Upper lobe of left lung (tissue), 6 donors: Measurements from ENCODE around the gene PCSK1. TPM values are rescaled to one million over a fixed set of nuclear protein-coding genes. Genes with fewer than 3 reads are reported as not detected.

Experiments used
- ATAC-seq, 2 donors: fragments of 200-7000 bp; cut with Tn5 transposase; one replicate each; pipeline ENCODE4 v1.9.1; 2022; ENCODE audit warnings: mild to moderate bottlenecking in 2 of 2, moderate library complexity in 2 of 2; ENCODE audit not compliant: low FRiP score in 2 of 2
- DNase-seq, 2 donors: peaks; one replicate each; pipeline ENCODE4 v3.0.0-alpha.2; 2019 to 2020
- H3K27ac ChIP-seq, 4 donors: fragments of 200-600 bp; sonication (generic); one replicate each; pipeline ENCODE4 v1.5.1; 2016 to 2019
- H3K27me3 ChIP-seq, 4 donors: fragments of 200-600 bp; sonication (generic); one replicate each; pipeline ENCODE4 v1.5.1; 2017 to 2019
- H3K36me3 ChIP-seq, 4 donors: fragments of 200-600 bp; sonication (generic); one replicate each; pipeline ENCODE4 v1.5.1; 2016 to 2019
- H3K4me1 ChIP-seq, 4 donors: fragments of 200-600 bp; sonication (generic); one replicate each; pipeline ENCODE4 v1.5.1; 2018 to 2019
- H3K4me3 ChIP-seq, 4 donors: fragments of 200-600 bp; sonication (generic); one replicate each; pipeline ENCODE4 v1.5.1; 2017 to 2019; ENCODE audit warnings: mild to moderate bottlenecking in 2 of 4, moderate library complexity in 1 of 4
- H3K9me3 ChIP-seq, 4 donors: fragments of 200-600 bp; sonication (generic); one replicate each; pipeline ENCODE4 v1.5.1; 2018 to 2019
- CTCF ChIP-seq, 6 experiments: fragments of 450-650 bp in 4 of 6; fragments of 200-600 bp in 2 of 6; sonication (generic) in 2 of 6; IDR thresholded peaks; one replicate each; pipeline ENCODE4 v1.5.1; 2016 to 2019; ENCODE audit warnings: antibody characterized with exemption in 6 of 6
- EP300 ChIP-seq, 4 donors: sonication (generic); formaldehyde crosslinking; IDR thresholded peaks; one replicate each; pipeline ENCODE4 v1.5.1; 2017; ENCODE audit warnings: antibody characterized with exemption in 4 of 4, control low read depth in 2 of 4
- POLR2A ChIP-seq, 4 donors: fragments of 450-650 bp; IDR thresholded peaks; one replicate each; pipeline ENCODE4 v1.5.1; 2016 to 2017; ENCODE audit warnings: antibody characterized with exemption in 4 of 4, mild to moderate bottlenecking in 2 of 4
- POLR2AphosphoS5 ChIP-seq, 2 donors: sonication (generic); formaldehyde crosslinking; IDR thresholded peaks; one replicate each; pipeline ENCODE4 v1.5.1; 2017; ENCODE audit warnings: antibody characterized with exemption in 2 of 2
- WGBS, 2 donors: methylation state at CpG; one replicate each; pipeline ENCODE4 v1.1.5; 2017 to 2018; 5-methylcytosine and 5-hydroxymethylcytosine counted together
- total RNA-seq, 6 donors: library from RNA; depleted of rRNA in 4 of 6; stranded (reverse); fragments of >200 nt in 4 of 6; gene quantifications; one replicate each; pipeline versions ENCODE4 v1.1.0 to v1.2.1, GENCODE V29; 2016 to 2021
- donor health status: DM: no; HTN: no; CAD: no; lungs with moderate emphysema.
- donor health status: DM: no; HTN: yes; CAD: no; lungs with severe emphysema.

Gene PCSK1
- total RNA-seq, 6 donors from 2014 or later, result 0.20 to 0.79 (median 0.24) TPM; not detected in 3

- DNase-seq, result no peak
- TF ChIP-seq EP300 (IDR thresholded peaks at IDR 0.05), result no peak
- no peak for TF ChIP-seq POLR2A (IDR thresholded peaks at IDR 0.05)
- TF ChIP-seq POLR2AphosphoS5 (IDR thresholded peaks at IDR 0.05), result no peak
- TF ChIP-seq CTCF (IDR thresholded peaks at IDR 0.05), result no peak
- no peak overlapping the region for H3K4me3 ChIP-seq
- H3K9me3 ChIP-seq, result no peaks in the 10 kb centered on the region
- H3K36me3 ChIP-seq, result no peaks in the 10 kb centered on the region
- H3K4me1 ChIP-seq, result no peaks in the 10 kb centered on the region
- no peaks in the 10 kb centered on the region for H3K27me3 ChIP-seq
- 78 to 80% methylated on average over 2 of the region's 2 CpGs for WGBS, 2 donors
- H3K27ac ChIP-seq, result no peak overlapping the region
- no peak for ATAC-seq
These were observed 41.1 kb downstream of the PCSK1 start for GRCh38 chr5:96391921-96392320.

DNA sequence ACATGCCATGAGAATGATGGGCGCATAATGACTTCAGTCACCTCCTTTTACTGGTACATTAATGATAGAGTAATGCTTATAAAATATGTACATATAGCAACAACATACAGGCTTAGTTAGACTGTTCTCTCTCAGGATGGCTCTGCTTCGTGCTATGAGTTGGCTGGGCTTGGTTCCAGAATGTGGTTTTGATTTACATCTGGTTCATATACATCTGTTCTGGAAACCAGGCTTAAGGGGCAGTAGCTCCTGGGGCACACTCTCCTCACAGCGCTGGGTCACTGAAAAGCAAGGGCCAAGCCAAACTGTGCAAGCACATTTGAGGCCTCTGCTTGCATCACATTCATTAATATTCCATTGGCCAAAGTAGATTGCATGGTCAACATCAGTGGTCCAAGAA lies 44.9 kb downstream of the PCSK1 start:
- Histone ChIP-seq H3K36me3 (no peaks in the 10 kb centered on the region), H3K4me1 (no peaks in the 10 kb centered on the region), H3K27me3 (no peaks in the 10 kb centered on the region), H3K27ac (no peak overlapping the region), H3K9me3 (no peaks in the 10 kb centered on the region), H3K4me3 (no peak overlapping the region)
- 72 to 78% methylated on average over 3 of the region's 3 CpGs for WGBS, 2 donors
- ATAC-seq, result no peak
- no peak for TF ChIP-seq CTCF (IDR thresholded peaks at IDR 0.05)
- no peak for DNase-seq

- no peak overlapping the region for H3K27ac ChIP-seq
- TF ChIP-seq EP300 (IDR thresholded peaks at IDR 0.05), result no peak
- TF ChIP-seq POLR2AphosphoS5 (IDR thresholded peaks at IDR 0.05), result no peak
- TF ChIP-seq POLR2A (IDR thresholded peaks at IDR 0.05), result no peak
- TF ChIP-seq CTCF (IDR thresholded peaks at IDR 0.05), result no peak
- H3K27me3 ChIP-seq, result no peaks in the 10 kb centered on the region
- DNase-seq (no peak), ATAC-seq (no peak)
- H3K4me3 ChIP-seq, result no peak overlapping the region
- WGBS, 2 donors, result 37 to 59% methylated on average over 2 of the region's 2 CpGs
- no peaks in the 10 kb centered on the region for H3K9me3 ChIP-seq
- no peaks in the 10 kb centered on the region for H3K4me1 ChIP-seq
- H3K36me3 ChIP-seq, result no peaks in the 10 kb centered on the region
These were observed 45.4 kb downstream of the PCSK1 start for GRCh38 chr5:96387616-96388015.

DNA sequence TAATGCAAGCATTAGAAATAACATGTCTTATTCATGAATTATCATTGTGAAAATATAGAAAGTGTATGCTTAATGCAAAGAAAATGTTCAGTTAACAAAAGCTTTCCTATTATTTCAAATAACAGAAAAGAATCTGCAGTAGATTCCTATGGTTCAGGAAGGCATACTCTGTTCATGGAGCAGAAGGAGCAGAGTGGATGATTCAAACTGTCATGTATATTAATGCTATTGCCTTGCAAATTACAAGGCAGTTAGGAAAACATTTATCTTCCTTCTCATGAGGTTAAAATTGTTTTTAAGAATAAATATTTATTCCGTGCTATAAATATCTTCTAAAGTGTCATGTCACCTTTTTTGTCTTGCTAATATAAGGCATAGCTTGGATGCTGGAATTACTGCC lies 47.5 kb downstream of the PCSK1 start:
- 73 to 75% methylated on average over 1 of the region's 1 CpG for WGBS, 2 donors
- H3K27ac ChIP-seq, result no peak overlapping the region
- H3K4me1 ChIP-seq, result no peaks in the 10 kb centered on the region
- H3K4me3 ChIP-seq, result no peak overlapping the region
- no peaks in the 10 kb centered on the region for H3K36me3 ChIP-seq
- TF ChIP-seq POLR2A (IDR thresholded peaks at IDR 0.05) (no peak), EP300 (IDR thresholded peaks at IDR 0.05) (no peak), CTCF (IDR thresholded peaks at IDR 0.05) (no peak), POLR2AphosphoS5 (IDR thresholded peaks at IDR 0.05) (no peak)
- no peaks in the 10 kb centered on the region for H3K9me3 ChIP-seq
- ATAC-seq (no peak), DNase-seq (no peak)
- H3K27me3 ChIP-seq, result no peaks in the 10 kb centered on the region

GRCh38 chr5:96384353-96384752 lies 48.7 kb downstream of the PCSK1 start:
- DNase-seq (no peak), ATAC-seq (no peak)
- Histone ChIP-seq H3K4me1 (no peaks in the 10 kb centered on the region), H3K27ac (no peak overlapping the region), H3K9me3 (no peaks in the 10 kb centered on the region), H3K36me3 (no peaks in the 10 kb centered on the region), H3K27me3 (no peaks in the 10 kb centered on the region), H3K4me3 (no peak overlapping the region)
- no peak for TF ChIP-seq POLR2A (IDR thresholded peaks at IDR 0.05)
- no peak for TF ChIP-seq EP300 (IDR thresholded peaks at IDR 0.05)
- TF ChIP-seq POLR2AphosphoS5 (IDR thresholded peaks at IDR 0.05), result no peak
- no peak for TF ChIP-seq CTCF (IDR thresholded peaks at IDR 0.05)
- WGBS, 2 donors, result 62 to 76% methylated on average over 3 of the region's 3 CpGs
